H9 (cell line): Measurements from ENCODE around the gene GP1BA. TPM values are rescaled to one million over a fixed set of nuclear protein-coding genes. Genes with fewer than 3 reads are reported as not detected.

Source experiments
- DNase-seq: peaks from one replicate; pipeline ENCODE4 v3.0.0-alpha.2; 2017
- H2AFZ ChIP-seq: one replicate; pipeline ENCODE4 v1.6.1; 2013; ENCODE audit warnings: mild to moderate bottlenecking, low read length, control low read depth, moderate library complexity
- H2AK5ac ChIP-seq: 2 replicates; pipeline ENCODE4 v1.6.1; 2013; ENCODE audit warnings: low read length, control low read depth, mixed read lengths; ENCODE audit not compliant: insufficient read length
- H2BK120ac ChIP-seq: one replicate; pipeline ENCODE4 v1.6.1; 2013; ENCODE audit warnings: low read depth, mild to moderate bottlenecking, low read length, control low read depth, inconsistent platforms; ENCODE audit not compliant: poor library complexity, severe bottlenecking
- H2BK12ac ChIP-seq: 2 replicates; pipeline ENCODE4 v1.6.1; 2013; ENCODE audit warnings: low read length, control low read depth, mixed read lengths, low read depth; ENCODE audit not compliant: insufficient read length
- H2BK15ac ChIP-seq: 2 replicates; pipeline ENCODE4 v1.6.1; 2013; ENCODE audit warnings: low read depth, low read length, control low read depth
- H2BK20ac ChIP-seq: one replicate; pipeline ENCODE4 v1.6.1; 2013; ENCODE audit warnings: low read depth, mild to moderate bottlenecking, low read length, control low read depth, inconsistent platforms; ENCODE audit not compliant: poor library complexity, severe bottlenecking
- H2BK5ac ChIP-seq: 2 replicates; pipeline ENCODE4 v1.6.1; 2013; ENCODE audit warnings: low read length, control low read depth, mixed read lengths; ENCODE audit not compliant: insufficient read length
- H3K14ac ChIP-seq: 2 replicates; pipeline ENCODE4 v1.6.1; 2013; ENCODE audit warnings: low read length, control low read depth; ENCODE audit not compliant: insufficient read depth
- H3K18ac ChIP-seq: 2 replicates; pipeline ENCODE4 v1.6.1; 2013; ENCODE audit warnings: low read depth, mild to moderate bottlenecking, mixed read lengths, low read length, control low read depth; ENCODE audit not compliant: insufficient read length
- H3K23ac ChIP-seq: 2 replicates; pipeline ENCODE4 v1.6.1; 2013; ENCODE audit warnings: low read length, control low read depth, mixed read lengths, low read depth; ENCODE audit not compliant: insufficient read length
- H3K23me2 ChIP-seq: 2 replicates; pipeline ENCODE4 v1.6.1; 2013; ENCODE audit warnings: low read depth, mild to moderate bottlenecking, mixed read lengths, low read length, control low read depth; ENCODE audit not compliant: insufficient read length, poor library complexity, severe bottlenecking
- H3K27ac ChIP-seq: 2 replicates; pipeline ENCODE4 v1.5.1; 2013; ENCODE audit warnings: low read length, control low read depth, mixed read lengths, low read depth; ENCODE audit not compliant: insufficient read length
- H3K27me3 ChIP-seq: 2 replicates; pipeline ENCODE4 v1.6.1; 2013; ENCODE audit warnings: low read length, control low read depth, inconsistent platforms; ENCODE audit not compliant: insufficient read depth
- H3K4ac ChIP-seq: 2 replicates; pipeline ENCODE4 v1.6.1; 2013; ENCODE audit warnings: low read depth, mild to moderate bottlenecking, control low read depth, inconsistent platforms, low read length, moderate library complexity
- H3K4me1 ChIP-seq: 2 replicates; pipeline ENCODE4 v1.6.1; 2013; ENCODE audit warnings: low read length, control low read depth, inconsistent platforms; ENCODE audit not compliant: insufficient read depth
- H3K4me2 ChIP-seq: 2 replicates; pipeline ENCODE4 v1.6.1; 2013; ENCODE audit warnings: low read length, control low read depth, mixed read lengths; ENCODE audit not compliant: insufficient read length, insufficient read depth
- H3K56ac ChIP-seq: 2 replicates; pipeline ENCODE4 v1.6.1; 2013; ENCODE audit warnings: low read depth, mild to moderate bottlenecking, mixed read lengths, low read length, control low read depth; ENCODE audit not compliant: insufficient read length
- H3K79me1 ChIP-seq: 2 replicates; pipeline ENCODE4 v1.6.1; 2013; ENCODE audit warnings: low read depth, mild to moderate bottlenecking, moderate library complexity, low read length, control low read depth, inconsistent platforms; ENCODE audit not compliant: insufficient read depth, poor library complexity, severe bottlenecking
- H3K79me2 ChIP-seq: 2 replicates; pipeline ENCODE4 v1.6.1; 2013; ENCODE audit warnings: low read length, control low read depth, inconsistent platforms; ENCODE audit not compliant: insufficient read depth
- H3K9ac ChIP-seq: 2 replicates; pipeline ENCODE4 v1.6.1; 2013; ENCODE audit warnings: low read length, control low read depth, mixed read lengths; ENCODE audit not compliant: insufficient read length; ENCODE audit errors: extremely low read depth
- H3K9me3 ChIP-seq: one replicate; pipeline ENCODE4 v1.6.1; 2013; ENCODE audit warnings: low read depth, low read length, inconsistent platforms; ENCODE audit not compliant: control insufficient read depth
- H3T11ph ChIP-seq: one replicate; pipeline ENCODE4 v1.6.1; 2013; ENCODE audit warnings: mild to moderate bottlenecking, low read length, control low read depth, inconsistent platforms
- H4K20me1 ChIP-seq: one replicate; pipeline ENCODE4 v1.6.1; 2013; ENCODE audit not compliant: control insufficient read depth, insufficient read length, insufficient read depth
- H4K5ac ChIP-seq: 2 replicates; pipeline ENCODE4 v1.6.1; 2013; ENCODE audit warnings: low read depth, mild to moderate bottlenecking, mixed read lengths, low read length, control low read depth; ENCODE audit not compliant: insufficient read length
- H4K8ac ChIP-seq: replicated peaks from 2 replicates; pipeline ENCODE4 v1.6.1; 2013; ENCODE audit warnings: low read length, control low read depth, mixed read lengths, low read depth; ENCODE audit not compliant: insufficient read length
- H4K91ac ChIP-seq: 2 replicates; pipeline ENCODE4 v1.6.1; 2013; ENCODE audit warnings: low read depth, mild to moderate bottlenecking, moderate library complexity, mixed read lengths, low read length, control low read depth; ENCODE audit not compliant: insufficient read length
- H3K27ac Mint-ChIP-seq, 3 experiments: 2 replicates in 2 of 3; 3 replicates in 1 of 3; pipeline ENCODE4 v1.8.0; 2020 to 2021; ENCODE audit warnings: mixed read lengths in 3 of 3, mild to moderate bottlenecking in 1 of 3, moderate library complexity in 1 of 3
- H3K27me3 Mint-ChIP-seq: 2 replicates; pipeline ENCODE4 v1.8.0; 2021; ENCODE audit warnings: low read depth, mild to moderate bottlenecking, moderate library complexity, mixed read lengths
- H3K36me3 Mint-ChIP-seq, 3 experiments: 2 replicates in 2 of 3; 3 replicates in 1 of 3; pipeline ENCODE4 v1.8.0; 2020 to 2021; ENCODE audit warnings: low read depth in 3 of 3, mixed read lengths in 3 of 3; ENCODE audit not compliant: insufficient read depth in 1 of 3
- H3K4me1 Mint-ChIP-seq, 2 experiments: 2 replicates each; pipeline ENCODE4 v1.8.0; 2020; ENCODE audit warnings: mixed read lengths in 2 of 2
- H3K4me3 Mint-ChIP-seq, 2 experiments: 2 replicates in 1 of 2; 3 replicates in 1 of 2; pipeline ENCODE4 v1.8.0; 2020 to 2021; ENCODE audit warnings: mild to moderate bottlenecking in 2 of 2, mixed read lengths in 2 of 2, moderate library complexity in 1 of 2
- H3K9me3 Mint-ChIP-seq, 2 experiments: 2 replicates in 1 of 2; 3 replicates in 1 of 2; pipeline ENCODE4 v1.8.0; 2020; ENCODE audit warnings: mild to moderate bottlenecking in 2 of 2, mixed read lengths in 2 of 2, moderate library complexity in 1 of 2
- WGBS: extraction: QIAGEN DNeasy Blood & Tissue Kit; methylation state at CpG from one replicate; pipeline ENCODE4 v1.1.7; 2013; ENCODE audit warnings: missing lambda C conversion rate, low lambda C conversion rate, mixed read lengths; ENCODE audit not compliant: insufficient read length; ENCODE audit errors: extremely low coverage; 5-methylcytosine and 5-hydroxymethylcytosine counted together
- total RNA-seq: library from RNA; stranded (reverse); gene quantifications from 2 replicates; pipeline ENCODE4 v1.2.1, GENCODE V29; 2021
- TF ChIP-seq, protein P1 (sequence below): fragments of 200-600 bp; sonication (generic); conservative IDR thresholded peaks from 3 replicates; pipeline ENCODE4 v1.8.0; 2021; ENCODE audit warnings: antibody characterized with exemption, mild to moderate bottlenecking

Gene GP1BA
- total RNA-seq, 1 experiment from 2014 or later = not detected

DNA sequence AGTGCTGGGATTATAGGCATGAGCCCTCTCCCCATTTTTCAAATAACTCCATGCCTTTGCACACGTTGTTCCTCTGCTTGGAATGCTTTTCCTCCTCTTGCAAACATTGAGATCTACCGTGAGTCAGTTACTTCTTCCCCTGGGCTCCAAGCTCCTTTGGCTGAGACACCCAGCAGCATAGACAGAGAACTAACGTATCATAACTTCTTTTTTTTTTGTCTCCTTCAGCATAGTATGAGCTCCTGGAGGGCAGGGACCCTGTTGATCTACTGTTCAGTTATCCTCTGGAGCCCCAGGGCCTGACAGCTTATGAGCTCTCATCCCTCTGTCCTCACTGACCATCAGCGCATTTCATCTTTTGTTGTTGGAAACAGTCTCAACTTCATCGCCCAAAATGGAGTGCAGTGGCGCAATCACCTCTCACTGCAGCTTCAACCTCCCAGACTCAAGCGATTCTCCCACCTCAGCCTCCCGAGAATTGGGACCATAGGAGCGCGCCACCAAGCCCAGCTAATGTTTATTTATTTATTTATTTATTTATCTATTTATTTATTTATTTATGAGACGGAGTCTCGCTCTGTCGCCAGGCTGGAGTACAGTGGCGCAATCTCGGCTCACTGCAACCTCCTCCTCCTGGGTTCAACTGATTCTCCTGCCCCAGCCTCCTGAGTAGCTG lies 33.4 kb downstream of the GP1BA start:
- no peak overlapping the region for H3K14ac ChIP-seq
- no peak overlapping the region for H4K8ac ChIP-seq
- H4K91ac ChIP-seq = no peak overlapping the region
- no peak overlapping the region for H3K27ac Mint-ChIP-seq
- H2BK15ac ChIP-seq = no peak overlapping the region
- H3K27ac ChIP-seq = no peak overlapping the region
- no peaks in the 10 kb centered on the region for H3K27me3 ChIP-seq
- H3K27me3 Mint-ChIP-seq = no peaks in the 10 kb centered on the region; the same call in 1 of the 2 replicates
- TF ChIP-seq, protein P1, sequence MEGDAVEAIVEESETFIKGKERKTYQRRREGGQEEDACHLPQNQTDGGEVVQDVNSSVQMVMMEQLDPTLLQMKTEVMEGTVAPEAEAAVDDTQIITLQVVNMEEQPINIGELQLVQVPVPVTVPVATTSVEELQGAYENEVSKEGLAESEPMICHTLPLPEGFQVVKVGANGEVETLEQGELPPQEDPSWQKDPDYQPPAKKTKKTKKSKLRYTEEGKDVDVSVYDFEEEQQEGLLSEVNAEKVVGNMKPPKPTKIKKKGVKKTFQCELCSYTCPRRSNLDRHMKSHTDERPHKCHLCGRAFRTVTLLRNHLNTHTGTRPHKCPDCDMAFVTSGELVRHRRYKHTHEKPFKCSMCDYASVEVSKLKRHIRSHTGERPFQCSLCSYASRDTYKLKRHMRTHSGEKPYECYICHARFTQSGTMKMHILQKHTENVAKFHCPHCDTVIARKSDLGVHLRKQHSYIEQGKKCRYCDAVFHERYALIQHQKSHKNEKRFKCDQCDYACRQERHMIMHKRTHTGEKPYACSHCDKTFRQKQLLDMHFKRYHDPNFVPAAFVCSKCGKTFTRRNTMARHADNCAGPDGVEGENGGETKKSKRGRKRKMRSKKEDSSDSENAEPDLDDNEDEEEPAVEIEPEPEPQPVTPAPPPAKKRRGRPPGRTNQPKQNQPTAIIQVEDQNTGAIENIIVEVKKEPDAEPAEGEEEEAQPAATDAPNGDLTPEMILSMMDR = no peak
- no peak overlapping the region for H2AFZ ChIP-seq
- H3K4me1 ChIP-seq = peaks cover 5% of the 10 kb centered on the region; the same call in 1 of the 2 replicates
- H3K9me3 Mint-ChIP-seq = peaks cover 5 to 24% of the 10 kb centered on the region in 2 experiments; a peak in 4 of 5 replicates
- H3K4me2 ChIP-seq = no peak overlapping the region
- no peak for DNase-seq
- no peaks in the 10 kb centered on the region for H3K9me3 ChIP-seq
- no peaks in the 10 kb centered on the region for H4K20me1 ChIP-seq
- no peak overlapping the region for H3T11ph ChIP-seq
- H3K79me2 ChIP-seq = peaks cover 2% of the 10 kb centered on the region; the same call in 1 of the 2 replicates
- no peak overlapping the region for H3K56ac ChIP-seq
- no peak overlapping the region for H2BK5ac ChIP-seq
- no peak overlapping the region for H3K9ac ChIP-seq
- H3K4me3 Mint-ChIP-seq = peak overlapping the region; percentile 31 to 63; a peak in 4 of 5 replicates
- H2BK20ac ChIP-seq = no peak overlapping the region
- H2BK12ac ChIP-seq = no peak overlapping the region
- H3K4ac ChIP-seq = no peak overlapping the region
- H4K5ac ChIP-seq = no peak overlapping the region
- no peak overlapping the region for H3K18ac ChIP-seq
- peaks cover 22 to 25% of the 10 kb centered on the region in 2 experiments for H3K4me1 Mint-ChIP-seq
- peaks cover 30 to 45% (median 38%) of the 10 kb centered on the region in 3 experiments for H3K36me3 Mint-ChIP-seq
- no CpG with 5 or more reads among the region's 15 CpGs for WGBS
- peaks cover 23% of the 10 kb centered on the region for H3K23me2 ChIP-seq
- H2AK5ac ChIP-seq = no peak overlapping the region
- no peak overlapping the region for H2BK120ac ChIP-seq
- H3K79me1 ChIP-seq = peaks cover 2% of the 10 kb centered on the region
- H3K23ac ChIP-seq = no peak overlapping the region
